Suprapubic skin (tissue), 4 donors: ENCODE measurements around the gene TGFBR2. TPM values are rescaled to one million over a fixed set of nuclear protein-coding genes. Genes with fewer than 3 reads are reported as not detected.

ENCODE experiments used
- DNase-seq, 2 donors: peaks; one replicate each; pipeline ENCODE4 v3.0.0-alpha.2; 2019; ENCODE audit warnings: low spot score in 2 of 2
- H3K27ac ChIP-seq: fragments of 200-600 bp; sonication (generic); one replicate; pipeline ENCODE4 v1.5.1; 2019
- H3K27me3 ChIP-seq: fragments of 200-600 bp; sonication (generic); one replicate; pipeline ENCODE4 v1.5.1; 2019
- H3K36me3 ChIP-seq: fragments of 200-600 bp; sonication (generic); one replicate; pipeline ENCODE4 v1.5.1; 2019
- H3K4me1 ChIP-seq: fragments of 200-600 bp; sonication (generic); one replicate; pipeline ENCODE4 v1.5.1; 2019
- H3K4me3 ChIP-seq: fragments of 200-600 bp; sonication (generic); one replicate; pipeline ENCODE4 v1.5.1; 2019; ENCODE audit warnings: mild to moderate bottlenecking
- H3K9me3 ChIP-seq: fragments of 200-600 bp; sonication (generic); one replicate; pipeline ENCODE4 v1.5.1; 2019
- CTCF ChIP-seq, 2 donors: fragments of 200-600 bp in 1 of 2; fragments of 450-650 bp in 1 of 2; sonication (generic) in 1 of 2; IDR thresholded peaks; one replicate each; pipeline ENCODE4 v1.5.1; 2016 to 2019; ENCODE audit warnings: antibody characterized with exemption in 2 of 2, mild to moderate bottlenecking in 1 of 2, moderate library complexity in 1 of 2
- EP300 ChIP-seq: sonication (generic); formaldehyde crosslinking; IDR thresholded peaks from one replicate; pipeline ENCODE4 v1.6.1; 2017; ENCODE audit warnings: antibody characterized with exemption
- POLR2A ChIP-seq, 2 donors: fragments of 450-650 bp; IDR thresholded peaks; one replicate each; pipeline ENCODE4 v1.6.1; 2017; ENCODE audit warnings: antibody characterized with exemption in 2 of 2, mild to moderate bottlenecking in 2 of 2, moderate library complexity in 2 of 2
- POLR2AphosphoS5 ChIP-seq, 3 donors: sonication (generic); formaldehyde crosslinking; IDR thresholded peaks; one replicate each; pipeline ENCODE4 v1.6.1; 2017; ENCODE audit warnings: antibody characterized with exemption in 3 of 3
- WGBS: methylation state at CpG from one replicate; pipeline ENCODE4 v1.1.5; 2018; 5-methylcytosine and 5-hydroxymethylcytosine counted together
- total RNA-seq, 4 donors: library from RNA; depleted of rRNA; stranded (reverse); fragments of >200 nt; gene quantifications; one replicate each; pipeline ENCODE4 v1.1.0, GENCODE V29; 2016

Gene TGFBR2
- total RNA-seq, 4 donors from 2014 or later: 63.7 to 84.3 (median 83.3) TPM

- no peaks in the 10 kb centered on the region for H3K27me3 ChIP-seq
- no peak overlapping the region for H3K4me3 ChIP-seq
- no peak for DNase-seq
- 79% methylated on average over 4 of the region's 4 CpGs for WGBS
- no peaks in the 10 kb centered on the region for H3K36me3 ChIP-seq
- H3K4me1 ChIP-seq: no peaks in the 10 kb centered on the region
- TF ChIP-seq EP300 (no peak), POLR2AphosphoS5 (IDR thresholded peaks at IDR 0.05) (no peak), CTCF (IDR thresholded peaks at IDR 0.05) (no peak), POLR2A (IDR thresholded peaks at IDR 0.05) (no peak)
- H3K9me3 ChIP-seq: no peaks in the 10 kb centered on the region
- H3K27ac ChIP-seq: no peak overlapping the region
These were observed 136.6 kb downstream of the TGFBR2 start for GRCh38 chr3:30742796-30743619.
